ENCODE results near the gene LRFN5.

- TF ChIP-seq, protein P1, sequence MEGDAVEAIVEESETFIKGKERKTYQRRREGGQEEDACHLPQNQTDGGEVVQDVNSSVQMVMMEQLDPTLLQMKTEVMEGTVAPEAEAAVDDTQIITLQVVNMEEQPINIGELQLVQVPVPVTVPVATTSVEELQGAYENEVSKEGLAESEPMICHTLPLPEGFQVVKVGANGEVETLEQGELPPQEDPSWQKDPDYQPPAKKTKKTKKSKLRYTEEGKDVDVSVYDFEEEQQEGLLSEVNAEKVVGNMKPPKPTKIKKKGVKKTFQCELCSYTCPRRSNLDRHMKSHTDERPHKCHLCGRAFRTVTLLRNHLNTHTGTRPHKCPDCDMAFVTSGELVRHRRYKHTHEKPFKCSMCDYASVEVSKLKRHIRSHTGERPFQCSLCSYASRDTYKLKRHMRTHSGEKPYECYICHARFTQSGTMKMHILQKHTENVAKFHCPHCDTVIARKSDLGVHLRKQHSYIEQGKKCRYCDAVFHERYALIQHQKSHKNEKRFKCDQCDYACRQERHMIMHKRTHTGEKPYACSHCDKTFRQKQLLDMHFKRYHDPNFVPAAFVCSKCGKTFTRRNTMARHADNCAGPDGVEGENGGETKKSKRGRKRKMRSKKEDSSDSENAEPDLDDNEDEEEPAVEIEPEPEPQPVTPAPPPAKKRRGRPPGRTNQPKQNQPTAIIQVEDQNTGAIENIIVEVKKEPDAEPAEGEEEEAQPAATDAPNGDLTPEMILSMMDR (IDR thresholded peaks at IDR 0.05): no peak
- TF ChIP-seq POLR2AphosphoS5 (IDR thresholded peaks at IDR 0.05): no peak
Measured at GRCh38 chr14:41586237-41586636, 20.4 kb upstream of the LRFN5 start.

All from upper lobe of left lung (tissue), 4 donors.